NCI-H524 (cell line): Measurements from ENCODE around the gene TUBB2A.

Source experiments
- DNase-seq, 2 experiments: peaks; one replicate each; lab custom pipeline; 2025; lab: John Stamatoyannopoulos, UW

The TUBB2A gene

GRCh38 chr6:3119040-3119723, 38.2 kb downstream of the TUBB2A start:
- peak in 1 of 2 experiments; percentile 34 for DNase-seq

GRCh38 chr6:3118353-3119039, 38.8 kb downstream of the TUBB2A start, which contains the start of gene BPHL:
TSS of gene BPHL (plus strand) at chr6:3118711. CDS start at chr6:3118741, 30 bp downstream.
- peak; percentile 94 for DNase-seq

- no peak for DNase-seq
Observed at GRCh38 chr6:3117912-3118352, 39.4 kb downstream of the TUBB2A start.

- DNase-seq: no peak
Observed at GRCh38 chr6:3114377-3114776, 43.0 kb downstream of the TUBB2A start.

GRCh38 chr6:3109761-3110160, 47.6 kb downstream of the TUBB2A start:
- no peak for DNase-seq

GRCh38 chr6:3108746-3109414, 48.5 kb downstream of the TUBB2A start:
- no peak for DNase-seq
